ENCODE results near the gene VANGL1.

VANGL1 gene

DNA sequence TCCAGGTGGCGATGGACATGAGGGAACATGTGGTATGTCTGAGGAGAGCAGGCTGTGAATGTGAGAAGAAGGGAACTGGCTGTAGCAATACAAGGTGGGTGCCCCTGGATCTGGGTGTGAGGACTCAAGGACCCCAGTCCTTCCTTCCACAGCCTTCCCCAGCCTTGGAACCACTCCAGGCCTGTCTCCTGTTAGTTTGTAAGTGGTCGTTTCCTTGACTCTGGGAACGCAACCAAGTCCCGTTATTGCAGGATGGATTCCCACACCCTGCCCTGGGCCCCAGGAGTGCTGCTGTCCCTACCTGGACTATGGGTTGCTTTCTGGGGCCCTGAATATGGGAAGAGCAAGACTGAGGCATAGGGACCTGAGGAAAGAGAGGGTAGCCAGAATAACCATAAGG, 47.2 kb upstream of the VANGL1 start:
- Histone ChIP-seq H3K9me2 (ENCODE audit: low read depth, low read length) (no peaks in the 10 kb centered on the region), H3F3A (ENCODE audit: insufficient read depth, low read length) (no peaks in the 10 kb centered on the region), H3K9me3 (ENCODE audit: low read length) (no peaks in the 10 kb centered on the region), H3K36me3 (ENCODE audit: insufficient read depth, low read length) (no peaks in the 10 kb centered on the region), H2AFZ (ENCODE audit: low read length) (no peak overlapping the region), H3K27ac (ENCODE audit: low read depth, low read length, poor library complexity, severe bottlenecking) (no peak overlapping the region), H3K4me2 (ENCODE audit: low read length) (no peak overlapping the region), H3K27me3 (ENCODE audit: insufficient read depth, low read length) (no peaks in the 10 kb centered on the region), H3K79me2 (ENCODE audit: insufficient read depth, low read length) (no peaks in the 10 kb centered on the region), H3K4me3 (ENCODE audit: low read depth, low read length, poor library complexity, severe bottlenecking) (no peak overlapping the region), H3K9ac (ENCODE audit: low read length) (no peak overlapping the region), H3K4me1 (ENCODE audit: insufficient read depth, low read length, severe bottlenecking) (no peaks in the 10 kb centered on the region), H4K20me1 (ENCODE audit: insufficient read depth, low read length) (no peaks in the 10 kb centered on the region)
- TF ChIP-seq EZH2 (IDR thresholded peaks at IDR 0.05; ENCODE audit: borderline replicate concordance, low read length) = no peak
- TF ChIP-seq, protein P1, sequence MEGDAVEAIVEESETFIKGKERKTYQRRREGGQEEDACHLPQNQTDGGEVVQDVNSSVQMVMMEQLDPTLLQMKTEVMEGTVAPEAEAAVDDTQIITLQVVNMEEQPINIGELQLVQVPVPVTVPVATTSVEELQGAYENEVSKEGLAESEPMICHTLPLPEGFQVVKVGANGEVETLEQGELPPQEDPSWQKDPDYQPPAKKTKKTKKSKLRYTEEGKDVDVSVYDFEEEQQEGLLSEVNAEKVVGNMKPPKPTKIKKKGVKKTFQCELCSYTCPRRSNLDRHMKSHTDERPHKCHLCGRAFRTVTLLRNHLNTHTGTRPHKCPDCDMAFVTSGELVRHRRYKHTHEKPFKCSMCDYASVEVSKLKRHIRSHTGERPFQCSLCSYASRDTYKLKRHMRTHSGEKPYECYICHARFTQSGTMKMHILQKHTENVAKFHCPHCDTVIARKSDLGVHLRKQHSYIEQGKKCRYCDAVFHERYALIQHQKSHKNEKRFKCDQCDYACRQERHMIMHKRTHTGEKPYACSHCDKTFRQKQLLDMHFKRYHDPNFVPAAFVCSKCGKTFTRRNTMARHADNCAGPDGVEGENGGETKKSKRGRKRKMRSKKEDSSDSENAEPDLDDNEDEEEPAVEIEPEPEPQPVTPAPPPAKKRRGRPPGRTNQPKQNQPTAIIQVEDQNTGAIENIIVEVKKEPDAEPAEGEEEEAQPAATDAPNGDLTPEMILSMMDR (IDR thresholded peaks at IDR 0.05; ENCODE audit: low read length) = no peak

DNA sequence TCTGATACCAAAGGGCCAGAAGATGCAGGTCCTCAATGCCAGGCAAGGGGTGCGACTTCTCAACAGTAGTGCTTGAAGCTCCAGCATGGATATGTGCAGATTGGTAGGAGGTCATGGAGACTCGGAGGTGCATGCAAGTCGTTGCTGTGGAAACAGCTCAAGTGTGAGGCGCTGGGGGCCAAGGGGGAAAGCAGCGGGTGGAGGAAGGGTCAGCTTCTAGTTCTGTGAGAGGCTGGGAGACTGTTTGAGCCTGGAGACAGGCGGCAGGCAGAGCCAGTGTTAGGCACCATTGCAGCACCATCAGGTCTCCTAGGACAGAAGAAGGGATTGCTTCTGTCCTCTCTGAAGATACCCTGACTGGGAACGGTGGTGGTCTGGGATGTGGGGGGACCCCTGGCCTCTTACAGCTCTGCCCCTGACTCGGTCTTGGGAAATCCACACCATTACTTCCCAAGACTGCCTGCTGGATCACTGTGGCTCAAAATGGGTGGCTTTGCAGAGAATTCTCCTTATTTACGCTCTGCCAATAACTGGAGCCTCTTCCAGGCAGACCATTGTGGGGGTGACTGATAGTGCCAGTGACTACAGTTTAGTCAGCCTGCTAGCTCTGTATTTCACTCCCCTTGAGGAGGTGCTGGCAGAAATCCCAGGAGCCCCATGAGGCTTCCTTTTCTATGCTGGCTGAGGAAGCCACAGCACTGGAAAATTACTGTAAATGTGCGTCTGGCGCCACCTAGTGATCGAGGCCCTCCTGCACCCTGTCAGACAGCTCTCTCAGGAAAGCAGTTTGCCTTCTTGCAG, 46.3 kb upstream of the VANGL1 start:
- Histone ChIP-seq H3K9me2 (ENCODE audit: low read depth, low read length) (no peaks in the 10 kb centered on the region), H3F3A (ENCODE audit: insufficient read depth, low read length) (no peaks in the 10 kb centered on the region), H3K9me3 (ENCODE audit: low read length) (no peaks in the 10 kb centered on the region), H3K27me3 (ENCODE audit: insufficient read depth, low read length) (no peaks in the 10 kb centered on the region), H3K4me2 (ENCODE audit: low read length) (no peak overlapping the region), H3K4me1 (ENCODE audit: insufficient read depth, low read length, severe bottlenecking) (no peaks in the 10 kb centered on the region), H3K79me2 (ENCODE audit: insufficient read depth, low read length) (no peaks in the 10 kb centered on the region), H3K36me3 (ENCODE audit: insufficient read depth, low read length) (no peaks in the 10 kb centered on the region), H2AFZ (ENCODE audit: low read length) (no peak overlapping the region), H3K4me3 (ENCODE audit: low read depth, low read length, poor library complexity, severe bottlenecking) (no peak overlapping the region), H3K27ac (ENCODE audit: low read depth, low read length, poor library complexity, severe bottlenecking) (no peak overlapping the region), H3K9ac (ENCODE audit: low read length) (no peak overlapping the region), H4K20me1 (ENCODE audit: insufficient read depth, low read length) (no peaks in the 10 kb centered on the region)
- TF ChIP-seq EZH2 (IDR thresholded peaks at IDR 0.05; ENCODE audit: borderline replicate concordance, low read length) = no peak
- TF ChIP-seq, protein P1 (IDR thresholded peaks at IDR 0.05; ENCODE audit: low read length) = peak; percentile 80

DNA sequence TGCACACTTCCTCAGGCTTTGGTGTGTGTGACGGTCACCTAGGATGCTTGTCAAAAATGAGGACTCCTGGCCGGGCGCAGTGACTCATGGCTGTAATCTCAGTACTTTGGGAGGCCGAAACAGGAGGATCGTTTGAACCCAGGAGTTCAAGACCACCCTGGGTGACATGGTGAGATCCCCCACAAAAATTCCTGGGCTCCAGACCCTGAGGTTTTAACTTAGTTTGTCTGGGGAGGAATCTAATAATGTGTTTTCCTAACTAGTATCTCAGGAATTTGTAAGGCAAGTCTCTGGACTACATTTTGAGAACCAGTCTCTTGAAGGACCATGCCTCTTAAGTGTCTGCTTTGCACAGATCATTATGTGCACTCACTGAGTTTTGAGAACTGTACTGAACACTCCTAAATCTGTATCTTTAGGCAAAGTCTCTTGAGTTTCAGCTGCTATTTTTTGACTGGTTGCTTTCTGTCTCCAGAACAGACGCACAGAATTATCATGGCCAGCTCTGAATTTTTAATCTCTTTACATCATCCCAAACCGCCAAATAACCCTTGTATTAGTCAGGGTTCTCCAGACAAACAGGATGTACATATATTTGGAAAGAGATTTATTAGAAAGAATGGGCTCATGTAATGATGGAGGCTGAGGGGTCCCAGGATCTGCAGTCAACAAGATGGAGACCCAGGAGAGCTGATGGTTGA, 45.5 kb upstream of the VANGL1 start:
- no peak overlapping the region for H3K27ac ChIP-seq (ENCODE audit: low read depth, low read length, poor library complexity, severe bottlenecking)
- H3K9me2 ChIP-seq (ENCODE audit: low read depth, low read length) = no peaks in the 10 kb centered on the region
- no peak overlapping the region for H3K4me2 ChIP-seq (ENCODE audit: low read length)
- TF ChIP-seq EZH2 (IDR thresholded peaks at IDR 0.05; ENCODE audit: borderline replicate concordance, low read length) = no peak
- TF ChIP-seq, protein P1 (IDR thresholded peaks at IDR 0.05; ENCODE audit: low read length) = no peak
- H4K20me1 ChIP-seq (ENCODE audit: insufficient read depth, low read length) = no peaks in the 10 kb centered on the region
- H3K27me3 ChIP-seq (ENCODE audit: insufficient read depth, low read length) = no peaks in the 10 kb centered on the region
- H3K36me3 ChIP-seq (ENCODE audit: insufficient read depth, low read length) = no peaks in the 10 kb centered on the region
- H3F3A ChIP-seq (ENCODE audit: insufficient read depth, low read length) = no peaks in the 10 kb centered on the region
- no peak overlapping the region for H3K4me3 ChIP-seq (ENCODE audit: low read depth, low read length, poor library complexity, severe bottlenecking)
- H3K9me3 ChIP-seq (ENCODE audit: low read length) = no peaks in the 10 kb centered on the region
- H3K79me2 ChIP-seq (ENCODE audit: insufficient read depth, low read length) = no peaks in the 10 kb centered on the region
- H3K4me1 ChIP-seq (ENCODE audit: insufficient read depth, low read length, severe bottlenecking) = no peaks in the 10 kb centered on the region
- H2AFZ ChIP-seq (ENCODE audit: low read length) = no peak overlapping the region
- H3K9ac ChIP-seq (ENCODE audit: low read length) = no peak overlapping the region
